ENCODE results near the gene PWWP2B.
"Not testable (repeated sequence)": the region's sequence is repeated elsewhere in the genome, so short reads cannot be mapped to it uniquely, and the experiment has no call there.

PWWP2B gene

DNA sequence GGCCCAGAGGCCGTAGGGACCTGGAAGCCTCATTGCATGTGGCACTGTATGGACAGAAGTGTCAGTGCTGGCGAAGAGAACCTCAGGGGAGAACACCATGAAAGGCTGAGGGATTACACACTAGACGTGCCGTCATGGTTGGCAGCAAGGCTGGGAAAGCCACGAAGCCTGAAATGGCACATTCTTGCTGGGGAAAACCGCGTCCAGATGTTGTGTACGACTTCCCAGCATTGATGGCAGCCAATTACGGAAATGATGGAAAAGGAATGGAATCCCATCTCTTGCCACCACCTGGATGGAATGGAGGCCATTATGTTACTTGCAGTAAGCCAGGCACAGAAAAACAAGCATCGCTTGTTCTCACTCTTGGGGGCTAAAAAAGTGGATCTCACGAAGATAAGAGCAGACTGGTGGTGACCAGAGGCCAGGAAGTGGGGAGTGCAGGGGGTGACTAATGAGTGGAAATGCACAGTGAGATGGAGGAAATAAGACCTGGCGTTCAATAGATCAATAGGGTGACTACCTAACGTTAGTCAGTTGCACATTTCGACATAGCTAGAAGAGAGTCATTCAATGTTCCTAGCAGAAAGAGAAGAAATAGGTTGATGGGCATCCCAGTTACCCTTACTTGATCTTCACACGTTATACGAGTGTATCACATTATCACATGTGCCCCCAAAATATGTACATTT, 14.6 kb upstream of the PWWP2B start:
- DNase-seq, result no peak

DNA sequence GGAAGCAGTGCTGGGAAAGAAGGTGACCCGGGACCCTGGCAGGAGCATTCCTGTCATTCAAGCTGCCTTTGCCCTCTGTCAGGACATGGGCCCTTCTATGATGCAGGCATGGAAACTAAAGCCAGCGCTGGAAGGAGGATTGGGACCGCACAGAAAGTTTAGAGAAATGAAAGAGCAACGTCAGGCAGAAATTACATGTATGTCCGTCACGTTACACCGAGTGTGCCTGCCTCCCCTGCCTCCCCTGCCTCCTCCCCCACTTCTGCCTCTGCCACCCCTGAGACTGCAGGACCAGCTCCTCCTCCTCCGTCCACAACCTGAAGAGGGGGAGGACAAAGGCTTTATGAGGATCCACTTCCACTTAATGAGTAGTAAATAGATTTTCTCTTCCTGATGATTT, 13.9 kb upstream of the PWWP2B start:
- DNase-seq, result no peak

DNA sequence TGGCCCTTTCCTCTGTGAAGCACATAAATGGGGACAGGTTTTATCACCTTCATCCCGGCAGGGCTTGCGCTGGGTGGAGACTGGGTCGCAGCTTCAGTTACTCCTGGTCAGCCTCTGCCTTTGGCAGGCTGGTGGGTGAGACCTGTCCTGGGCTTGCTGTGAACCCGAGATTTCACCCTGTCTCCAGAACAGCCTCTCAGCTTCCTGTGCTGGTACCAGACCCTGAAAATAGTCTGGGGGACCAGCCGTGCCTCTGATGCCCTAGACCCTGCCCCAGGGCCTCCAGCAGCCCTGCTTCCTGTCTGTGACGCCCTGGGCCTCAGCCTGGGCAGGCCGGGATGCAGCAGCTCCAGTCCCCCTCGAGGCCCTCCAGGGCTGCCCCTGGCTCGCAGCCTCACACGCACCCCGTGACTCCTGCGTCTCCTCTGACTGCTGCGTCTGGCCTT, 13.2 kb upstream of the PWWP2B start:
- DNase-seq, result no peak

DNA sequence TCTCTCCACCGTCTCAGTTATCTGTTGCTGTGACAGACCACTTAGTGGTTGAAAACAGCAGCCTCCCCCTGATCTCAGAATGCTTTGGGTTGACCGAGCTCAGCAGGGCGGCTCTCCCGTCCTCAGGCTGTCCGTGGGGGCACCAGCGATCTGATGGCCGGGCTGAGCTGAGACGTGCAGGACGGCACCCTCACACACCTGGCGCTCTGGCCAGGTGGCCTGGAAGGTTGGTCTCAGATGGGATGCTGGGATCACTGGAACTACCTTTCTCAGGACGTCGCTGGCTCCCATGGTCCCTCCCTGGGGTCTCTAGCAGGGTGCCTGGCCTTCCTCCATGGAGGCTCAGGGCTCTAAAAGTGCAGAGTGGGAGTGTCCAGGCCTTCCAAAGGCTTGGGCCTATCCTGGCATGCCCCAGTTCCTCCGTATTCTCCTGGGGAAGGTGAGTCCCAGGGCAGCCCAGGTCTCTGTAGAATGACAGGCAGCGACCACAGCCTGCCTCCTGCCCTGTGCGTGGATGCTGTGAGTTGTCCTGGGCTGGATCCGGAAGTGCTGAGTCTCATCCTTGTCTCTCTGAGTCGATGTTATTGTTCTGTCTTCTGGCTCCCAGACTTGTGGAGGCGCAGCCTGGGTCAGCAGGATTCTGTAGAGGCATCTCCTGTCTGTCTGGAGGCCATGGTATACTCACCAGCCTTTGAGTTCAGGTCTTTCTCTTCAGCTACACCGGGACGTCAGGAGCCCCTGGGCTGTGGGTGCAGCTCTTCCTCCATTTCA, 12.2 kb upstream of the PWWP2B start:
- no peak for DNase-seq

- peak; percentile 88 to 90 for DNase-seq
These were observed 11.7 kb upstream of the PWWP2B start for GRCh38 chr10:132385389-132385667.

DNA sequence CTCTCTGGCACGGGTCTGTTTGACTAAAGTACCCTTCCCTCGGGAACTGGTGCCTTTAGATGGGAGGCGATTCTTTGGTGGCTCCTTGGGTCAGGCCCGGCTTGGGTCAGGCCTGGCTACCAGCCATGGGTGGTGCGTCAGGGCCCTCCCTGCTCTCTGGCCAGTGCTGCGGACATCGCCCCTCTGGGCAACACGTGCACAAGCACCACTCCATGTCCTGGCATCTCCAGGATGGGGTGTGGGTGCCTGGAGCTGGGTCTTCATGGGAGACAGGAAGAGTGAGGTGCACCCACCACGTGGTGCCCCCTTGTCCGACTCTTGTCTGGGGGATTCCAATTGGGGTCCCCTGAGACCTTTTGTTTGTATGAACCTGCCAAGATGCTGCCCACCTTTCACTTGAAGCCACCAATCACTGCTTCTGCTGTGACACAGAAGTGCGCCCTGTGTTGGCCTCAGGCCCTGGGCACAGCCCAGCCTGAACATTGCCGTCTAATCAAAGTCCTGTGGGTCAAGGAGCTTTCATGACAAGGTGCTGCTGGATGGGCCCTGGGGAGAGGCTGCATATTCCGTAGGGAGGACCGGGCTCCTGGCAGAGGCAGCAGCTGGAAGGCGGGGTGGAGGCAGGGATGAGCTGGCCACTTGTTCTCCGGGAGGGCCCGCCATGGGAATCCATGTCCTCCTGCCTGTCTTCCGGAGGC, 11.1 kb upstream of the PWWP2B start:
- DNase-seq, result no peak

- no peak for DNase-seq
These were observed 10.6 kb upstream of the PWWP2B start for GRCh38 chr10:132386419-132386831.

- not testable (repeated sequence) for DNase-seq
These were observed 10.1 kb upstream of the PWWP2B start for GRCh38 chr10:132386896-132387295.

DNA sequence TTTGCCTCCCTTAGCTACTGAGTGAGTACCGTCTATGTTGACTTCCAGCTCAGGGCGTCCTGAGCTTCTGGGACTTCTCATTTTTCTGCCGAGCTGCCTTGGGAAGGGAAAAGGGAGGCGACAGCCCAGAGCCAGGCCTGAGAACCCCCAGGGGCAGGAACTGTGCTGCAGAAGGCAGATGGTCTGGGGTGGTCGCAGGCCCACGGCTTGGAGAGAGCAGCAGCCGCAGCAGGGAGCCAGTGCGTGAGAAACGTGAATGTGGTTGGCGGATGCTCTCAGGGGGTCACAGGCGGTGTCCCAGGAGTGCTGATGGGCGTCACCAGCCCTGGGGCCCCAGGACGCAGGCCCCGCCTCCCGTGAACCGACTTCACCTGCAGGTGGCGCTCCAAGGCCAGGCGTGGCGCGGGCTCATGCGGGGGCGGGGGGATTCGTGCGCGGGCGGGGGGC, 9.2 kb upstream of the PWWP2B start:
- DNase-seq, result peak; percentile 80 to 85

GRCh38 chr10:132388891-132389432, 8.0 kb upstream of the PWWP2B start:
- DNase-seq, result no peak

DNA sequence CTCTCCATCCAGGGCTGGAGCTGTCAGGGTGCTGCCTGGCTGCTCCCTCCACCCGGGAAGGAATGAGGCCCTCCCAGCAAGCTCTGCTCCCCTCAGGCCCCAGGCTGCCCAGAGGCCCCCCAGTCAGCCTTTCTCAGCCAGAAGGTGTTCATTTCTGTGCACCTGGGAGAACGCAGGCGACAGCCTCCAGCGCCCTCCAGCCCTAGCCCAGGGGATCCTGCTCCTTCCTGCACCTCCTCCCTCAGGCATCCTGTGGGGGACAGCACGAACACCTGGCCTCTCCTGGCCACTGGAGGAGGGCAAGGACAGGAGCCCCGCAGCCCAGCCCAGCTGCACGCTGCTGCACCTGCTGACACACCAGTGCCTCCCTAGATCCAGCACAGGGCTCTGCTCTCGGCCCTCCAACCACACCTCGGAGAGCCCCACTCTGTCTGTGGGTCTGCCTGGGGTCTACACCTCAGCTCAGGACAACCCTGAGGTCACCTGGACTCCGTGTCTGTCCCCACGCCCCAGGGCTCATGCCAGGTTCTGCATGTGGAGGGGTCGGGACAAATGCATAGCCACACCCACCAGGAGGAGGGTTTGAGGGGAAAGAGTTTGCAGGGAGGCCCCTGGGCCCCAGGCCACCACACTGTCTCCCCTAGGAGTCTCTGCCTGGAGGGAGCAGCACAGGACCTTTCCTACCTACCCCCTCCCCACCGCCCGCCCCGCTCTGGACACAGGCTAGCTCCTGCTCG, 7.4 kb upstream of the PWWP2B start:
- DNase-seq, result no peak

DNA sequence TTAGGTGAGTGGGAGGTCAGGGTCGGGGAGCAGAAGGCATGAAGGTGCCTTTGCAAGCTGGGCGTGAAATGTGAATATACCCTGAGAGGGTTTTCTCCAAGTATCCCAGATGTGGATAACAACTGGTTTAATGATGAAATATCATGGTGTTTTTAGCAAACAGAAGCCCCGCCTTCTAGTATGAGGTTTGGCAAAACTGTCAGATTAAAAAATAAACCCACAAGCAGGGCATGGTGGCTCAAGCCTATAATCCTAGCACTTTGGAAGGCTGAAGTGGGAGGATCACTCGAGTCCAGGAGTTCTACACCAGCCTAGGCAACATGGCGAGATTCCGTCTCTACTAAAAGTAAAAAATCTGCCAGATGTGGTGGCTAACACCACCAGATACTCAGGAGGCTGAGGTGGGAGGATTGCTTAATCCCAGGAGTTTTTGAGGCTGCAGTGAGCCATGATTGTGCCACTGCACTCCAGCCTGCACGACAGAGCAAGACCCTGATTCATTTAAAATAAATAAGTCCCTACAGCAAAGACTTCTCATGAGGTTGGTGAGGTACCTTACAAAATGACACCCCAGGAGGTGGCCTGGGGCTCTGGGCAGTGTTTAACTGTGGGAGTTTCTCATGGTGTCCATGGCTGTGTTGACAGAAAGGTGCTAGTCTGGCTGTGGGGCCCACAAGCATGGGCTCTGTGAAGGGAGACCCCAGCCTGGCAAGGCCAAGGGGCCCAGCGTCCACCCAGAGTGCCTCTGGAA, 6.7 kb upstream of the PWWP2B start:
- DNase-seq, result no peak

GRCh38 chr10:132390921-132391675, 5.9 kb upstream of the PWWP2B start:
- no peak for DNase-seq

GRCh38 chr10:132391676-132392020, 5.4 kb upstream of the PWWP2B start:
- no peak for DNase-seq

- DNase-seq, result no peak
These were observed 4.7 kb upstream of the PWWP2B start for GRCh38 chr10:132392184-132392800.

GRCh38 chr10:132392811-132393694, 3.9 kb upstream of the PWWP2B start:
- DNase-seq, result no peak

DNA sequence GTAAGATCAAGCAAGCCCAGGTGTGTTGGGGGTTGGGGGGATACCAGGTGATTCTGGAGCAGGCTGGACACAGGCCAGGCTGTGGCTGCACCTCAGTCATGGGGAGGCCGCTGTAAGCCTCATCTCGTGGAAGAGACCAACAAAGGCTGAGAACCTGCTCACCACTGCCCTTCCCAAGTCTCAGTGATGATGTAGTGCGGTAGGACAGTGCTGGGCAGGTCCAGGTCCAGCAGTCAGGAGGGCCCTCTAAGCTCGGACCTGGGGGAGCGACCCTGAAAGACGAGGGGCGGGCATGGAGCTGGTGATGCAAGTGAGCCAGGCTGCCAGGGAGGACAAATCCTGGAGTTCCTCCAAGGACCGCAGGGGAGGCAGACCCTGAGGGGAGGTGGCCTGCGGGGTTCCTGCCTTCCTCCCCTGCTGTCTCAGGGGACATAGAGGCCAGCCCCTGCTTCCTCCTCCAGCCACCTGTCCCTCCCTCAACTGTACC, 3.3 kb upstream of the PWWP2B start:
- DNase-seq, result no peak

DNA sequence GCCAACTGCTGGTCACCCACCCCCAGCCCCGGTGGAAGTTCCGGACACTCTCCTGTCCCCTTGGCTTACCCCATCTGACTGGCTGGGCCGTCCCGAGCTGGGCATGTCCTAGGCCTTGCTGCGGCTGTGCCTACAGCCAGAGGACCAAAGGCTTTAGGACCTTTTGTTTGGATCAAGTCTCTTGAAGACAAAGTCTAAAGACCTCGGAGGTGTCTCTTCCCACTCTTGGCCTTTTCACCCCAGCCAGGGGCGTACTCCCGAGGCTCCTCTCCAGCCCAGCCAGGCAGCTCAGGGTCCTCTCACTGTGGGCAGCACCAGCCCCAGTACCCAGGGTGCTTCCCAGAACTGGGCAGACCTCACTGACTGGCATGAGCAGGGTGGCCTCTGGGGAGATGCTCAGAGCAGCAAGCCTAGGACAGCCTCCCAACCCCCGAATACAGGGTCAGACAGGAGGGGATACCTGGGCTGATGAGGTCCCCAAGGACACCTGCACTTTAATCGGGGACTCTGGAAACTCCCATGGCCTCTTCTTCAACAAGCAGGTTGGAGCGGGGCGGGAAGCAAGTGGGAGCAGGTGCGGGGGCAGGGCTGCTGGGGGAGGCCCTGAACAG, 2.7 kb upstream of the PWWP2B start:
- DNase-seq, result no peak

GRCh38 chr10:132394936-132395703, 1.9 kb upstream of the PWWP2B start:
- DNase-seq, result no peak
